ENCODE measurements around the gene PRDM11.

Gene PRDM11

GRCh38 chr11:45278714-45279113 lies 132.3 kb downstream of the PRDM11 start:
- H3K27ac ChIP-seq (ENCODE audit: low read depth, low read length) = no peak overlapping the region
- H3K9ac ChIP-seq (ENCODE audit: low read length in 5 of 5) = no peak overlapping the region
- H3K4me3 ChIP-seq (ENCODE audit: low read depth in 1 of 5, low read length in 5 of 5) = no peak overlapping the region
- peaks cover 0 to 17% (median 3%) of the 10 kb centered on the region in 5 donors for H3K27me3 ChIP-seq (ENCODE audit: control insufficient read depth in 5 of 5, insufficient read depth in 4 of 5, low read length in 5 of 5)
- H3K36me3 ChIP-seq (ENCODE audit: control insufficient read depth in 5 of 5, insufficient read depth in 5 of 5, low read length in 5 of 5) = no peaks in the 10 kb centered on the region
- H3K4me1 ChIP-seq (ENCODE audit: control insufficient read depth in 5 of 5, insufficient read depth in 5 of 5, low read length in 5 of 5) = no peaks in the 10 kb centered on the region
- H3K9me3 ChIP-seq (ENCODE audit: control insufficient read depth in 5 of 5, low read length in 5 of 5) = peaks cover 0 to 3% (median 2%) of the 10 kb centered on the region in 5 donors

GRCh38 chr11:45279645-45280044 lies 133.2 kb downstream of the PRDM11 start:
- H3K27me3 ChIP-seq (ENCODE audit: control insufficient read depth in 5 of 5, insufficient read depth in 4 of 5, low read length in 5 of 5) = peaks cover 0 to 18% (median 4%) of the 10 kb centered on the region in 5 donors
- no peaks in the 10 kb centered on the region for H3K36me3 ChIP-seq (ENCODE audit: control insufficient read depth in 5 of 5, insufficient read depth in 5 of 5, low read length in 5 of 5)
- no peak overlapping the region for H3K9ac ChIP-seq (ENCODE audit: low read length in 5 of 5)
- no peaks in the 10 kb centered on the region for H3K4me1 ChIP-seq (ENCODE audit: control insufficient read depth in 5 of 5, insufficient read depth in 5 of 5, low read length in 5 of 5)
- H3K4me3 ChIP-seq (ENCODE audit: low read depth in 1 of 5, low read length in 5 of 5) = no peak overlapping the region
- H3K27ac ChIP-seq (ENCODE audit: low read depth, low read length) = no peak overlapping the region
- H3K9me3 ChIP-seq (ENCODE audit: control insufficient read depth in 5 of 5, low read length in 5 of 5) = peaks cover 0 to 3% (median 2%) of the 10 kb centered on the region in 5 donors

GRCh38 chr11:45280449-45280848 lies 134.0 kb downstream of the PRDM11 start:
- H3K4me3 ChIP-seq (ENCODE audit: low read depth in 1 of 5, low read length in 5 of 5) = no peak overlapping the region
- no peaks in the 10 kb centered on the region for H3K4me1 ChIP-seq (ENCODE audit: control insufficient read depth in 5 of 5, insufficient read depth in 5 of 5, low read length in 5 of 5)
- peaks cover 0 to 3% (median 2%) of the 10 kb centered on the region in 5 donors for H3K9me3 ChIP-seq (ENCODE audit: control insufficient read depth in 5 of 5, low read length in 5 of 5)
- peaks cover 5 to 26% (median 12%) of the 10 kb centered on the region in 5 donors for H3K27me3 ChIP-seq (ENCODE audit: control insufficient read depth in 5 of 5, insufficient read depth in 4 of 5, low read length in 5 of 5)
- no peak overlapping the region for H3K9ac ChIP-seq (ENCODE audit: low read length in 5 of 5)
- no peak overlapping the region for H3K27ac ChIP-seq (ENCODE audit: low read depth, low read length)
- H3K36me3 ChIP-seq (ENCODE audit: control insufficient read depth in 5 of 5, insufficient read depth in 5 of 5, low read length in 5 of 5) = no peaks in the 10 kb centered on the region

GRCh38 chr11:45282081-45282480 lies 135.6 kb downstream of the PRDM11 start:
- Histone ChIP-seq H3K9me3 (ENCODE audit: control insufficient read depth in 5 of 5, low read length in 5 of 5) (peaks cover 0 to 6% (median 5%) of the 10 kb centered on the region in 5 donors), H3K36me3 (ENCODE audit: control insufficient read depth in 5 of 5, insufficient read depth in 5 of 5, low read length in 5 of 5) (no peaks in the 10 kb centered on the region), H3K9ac (ENCODE audit: low read length in 5 of 5) (no peak overlapping the region)

More at GRCh38 chr11:45282081-45282480, 135.6 kb downstream of the PRDM11 start:
- Histone ChIP-seq H3K27me3 (ENCODE audit: control insufficient read depth in 5 of 5, insufficient read depth in 4 of 5, low read length in 5 of 5) (peaks cover 14 to 41% (median 26%) of the 10 kb centered on the region in 5 donors), H3K4me1 (ENCODE audit: control insufficient read depth in 5 of 5, insufficient read depth in 5 of 5, low read length in 5 of 5) (peaks cover 0 to 6% (median 0%) of the 10 kb centered on the region in 5 donors), H3K4me3 (ENCODE audit: low read depth in 1 of 5, low read length in 5 of 5) (no peak overlapping the region), H3K27ac (ENCODE audit: low read depth, low read length) (no peak overlapping the region)
